Cerebellar cortex (tissue), 1 donor: ENCODE data around the gene HSPA12B.

ENCODE experiments used
- DNase-seq: peaks from one replicate; pipeline ENCODE4 v3.0.0-alpha.2; 2015; ENCODE audit warnings: low spot score

HSPA12B gene

GRCh38 chr20:3732327-3733118 lies at the start of gene HSPA12B:
Gene HSPA12B (plus strand): TSS chr20:3732685. CDS start chr20:3738675, 5,990 bp downstream.
- DNase-seq: no peak

- DNase-seq: no peak
These were observed 47.1 kb upstream of the HSPA12B start for GRCh38 chr20:3685341-3685740.

GRCh38 chr20:3686421-3686820 lies 46.1 kb upstream of the HSPA12B start:
- no peak for DNase-seq

- DNase-seq: no peak
These were observed 45.6 kb upstream of the HSPA12B start for GRCh38 chr20:3686867-3687321.

- DNase-seq: peak; percentile 42
These were observed 44.8 kb upstream of the HSPA12B start for GRCh38 chr20:3687655-3688054.

- DNase-seq: no peak
These were observed 42.5 kb upstream of the HSPA12B start for GRCh38 chr20:3689978-3690377.

- no peak for DNase-seq
These were observed 42.1 kb upstream of the HSPA12B start for GRCh38 chr20:3690413-3690812.

- no peak for DNase-seq
These were observed 41.2 kb upstream of the HSPA12B start for GRCh38 chr20:3691306-3691705.

GRCh38 chr20:3691897-3692296 lies 40.6 kb upstream of the HSPA12B start:
- DNase-seq: no peak

GRCh38 chr20:3692706-3693294 lies 39.7 kb upstream of the HSPA12B start:
- no peak for DNase-seq

GRCh38 chr20:3693376-3693775 lies 39.1 kb upstream of the HSPA12B start:
- no peak for DNase-seq

- no peak for DNase-seq
These were observed 37.6 kb upstream of the HSPA12B start for GRCh38 chr20:3694864-3695263.

GRCh38 chr20:3696200-3696599 lies 36.3 kb upstream of the HSPA12B start:
- no peak for DNase-seq

GRCh38 chr20:3696745-3697587 lies 35.5 kb upstream of the HSPA12B start:
- DNase-seq: no peak

GRCh38 chr20:3697588-3698305 lies 34.7 kb upstream of the HSPA12B start:
- DNase-seq: no peak

GRCh38 chr20:3698591-3699001 lies 33.9 kb upstream of the HSPA12B start:
- no peak for DNase-seq

GRCh38 chr20:3699037-3699436 lies 33.4 kb upstream of the HSPA12B start:
- no peak for DNase-seq

- no peak for DNase-seq
These were observed 31.2 kb upstream of the HSPA12B start for GRCh38 chr20:3701061-3701998.

GRCh38 chr20:3702611-3703391 lies 29.7 kb upstream of the HSPA12B start:
- DNase-seq: no peak

- no peak for DNase-seq
These were observed 28.4 kb upstream of the HSPA12B start for GRCh38 chr20:3704087-3704486.
